Lung (tissue), 12 donors: ENCODE measurements around the gene EYA3. TPM values are rescaled to one million over a fixed set of nuclear protein-coding genes. Genes with fewer than 3 reads are reported as not detected.

ENCODE experiments used
- ATAC-seq: fragments of 200-7000 bp; cut with Tn5 transposase; one replicate; pipeline ENCODE4 v1.9.1; 2020; ENCODE audit warnings: moderate number of reproducible peaks; ENCODE audit not compliant: insufficient read depth, low FRiP score
- DNase-seq, 3 donors: peaks; one replicate each; pipeline ENCODE4 v3.0.0-alpha.2; 2013 to 2017
- H3K27ac ChIP-seq, 2 donors: one replicate each; pipeline ENCODE4 v1.5.1; 2013; ENCODE audit warnings: mild to moderate bottlenecking in 2 of 2, moderate library complexity in 2 of 2, control low read depth in 1 of 2, inconsistent platforms in 1 of 2, low read depth in 1 of 2, low read length in 1 of 2
- H3K27me3 ChIP-seq, 3 donors: one replicate each; pipeline ENCODE4 v1.5.1; 2013; ENCODE audit warnings: low read length in 2 of 3; ENCODE audit not compliant: control insufficient read depth in 3 of 3, insufficient read depth in 3 of 3
- H3K36me3 ChIP-seq, 4 donors: one replicate each; pipeline ENCODE4 v1.5.1; 2013; ENCODE audit warnings: low read length in 4 of 4, mild to moderate bottlenecking in 1 of 4, moderate library complexity in 1 of 4; ENCODE audit not compliant: control insufficient read depth in 4 of 4, insufficient read depth in 4 of 4
- H3K4me1 ChIP-seq, 5 donors: one replicate each; pipeline ENCODE4 v1.5.1; 2013; ENCODE audit warnings: low read length in 5 of 5, mild to moderate bottlenecking in 2 of 5, moderate library complexity in 1 of 5; ENCODE audit not compliant: control insufficient read depth in 5 of 5, insufficient read depth in 5 of 5
- H3K4me3 ChIP-seq: one replicate; pipeline ENCODE4 v1.5.1; 2013; ENCODE audit warnings: mild to moderate bottlenecking, control low read depth, moderate library complexity
- H3K9ac ChIP-seq, 2 donors: one replicate each; pipeline ENCODE4 v1.5.1; 2013; ENCODE audit warnings: low read length in 2 of 2, control low read depth in 1 of 2; ENCODE audit not compliant: insufficient read depth in 1 of 2
- H3K9me3 ChIP-seq, 4 donors: one replicate each; pipeline ENCODE4 v1.5.1; 2013; ENCODE audit warnings: low read length in 3 of 4, mild to moderate bottlenecking in 1 of 4, moderate library complexity in 1 of 4; ENCODE audit not compliant: control insufficient read depth in 4 of 4, insufficient read depth in 3 of 4
- WGBS, 2 donors: extraction: QIAGEN DNeasy Blood & Tissue Kit; methylation state at CpG; one replicate each; pipeline ENCODE4 v1.1.7; 2013; 5-methylcytosine and 5-hydroxymethylcytosine counted together
- polyA plus RNA-seq, 2 donors: library from polyadenylated mRNA; stranded (reverse); fragments of 200-250 nt; gene quantifications; one replicate each; pipeline ENCODE4 v1.2.1, GENCODE V29; 2013
- total RNA-seq, 2 donors: library from RNA; depleted of rRNA in 1 of 2; stranded (reverse); fragments of >200 nt in 1 of 2; gene quantifications; one replicate each; pipeline ENCODE4 v1.2.1, GENCODE V29; 2014 to 2021
- TF ChIP-seq, protein P1 (sequence below): IDR thresholded peaks from 2 replicates; pipeline ENCODE4 v1.5.1; 2012; ENCODE audit warnings: mild to moderate bottlenecking; ENCODE audit errors: control extremely low read depth, extremely low read depth
- donor health status: control.
- donor health status: control.
- donor health status: Bipolar disorder and iron deficiency.
- donor health status: healthy.
- donor health status: DM: yes; HTN: yes; CAD: no.

The EYA3 gene
- total and polyA plus RNA-seq, 4 donors: 6.3 to 21.8 (median 13.4) TPM

DNA sequence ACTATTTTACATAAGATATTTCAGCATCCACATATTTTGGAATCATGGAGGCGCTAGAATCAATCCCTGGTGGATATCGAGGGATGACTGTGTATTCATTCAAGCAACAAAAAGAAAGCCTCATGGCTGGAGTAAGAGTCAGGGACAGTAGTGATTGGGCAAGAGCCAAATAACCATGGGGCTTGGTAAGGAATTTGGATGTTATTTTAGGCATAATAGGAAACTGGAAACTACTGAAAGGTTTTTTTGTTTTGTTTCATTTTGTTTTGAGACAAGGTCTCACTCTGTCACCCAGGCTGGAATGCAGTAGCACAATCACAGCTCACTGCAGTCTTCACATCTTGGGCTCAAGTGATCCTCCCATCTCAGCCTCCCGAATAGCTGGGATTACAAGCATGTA, 33.8 kb upstream of the EYA3 start:
- no peak overlapping the region for H3K4me3 ChIP-seq

DNA sequence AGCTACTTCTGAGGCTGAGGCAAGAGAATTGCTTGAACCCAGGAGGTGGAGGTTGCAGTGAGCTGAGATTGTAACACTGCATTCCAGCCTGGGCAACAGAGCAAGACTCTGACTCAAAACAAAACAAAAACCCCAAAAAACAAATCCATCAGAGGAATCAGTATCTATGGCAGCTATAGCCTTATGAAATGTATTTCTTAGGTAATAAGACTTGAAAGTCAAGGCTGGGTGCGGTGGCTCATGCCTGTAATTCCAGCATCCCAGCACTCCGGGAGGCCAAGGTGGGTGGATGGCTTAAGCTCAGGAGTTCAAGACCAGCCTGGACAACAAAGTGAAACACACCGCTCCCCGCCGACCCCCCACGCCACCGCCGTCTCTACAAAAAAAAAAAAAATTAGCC, 31.1 kb upstream of the EYA3 start:
- no peaks in the 10 kb centered on the region for H3K36me3 ChIP-seq
- ATAC-seq: no peak
- no peak overlapping the region for H3K27ac ChIP-seq
- TF ChIP-seq, protein P1, sequence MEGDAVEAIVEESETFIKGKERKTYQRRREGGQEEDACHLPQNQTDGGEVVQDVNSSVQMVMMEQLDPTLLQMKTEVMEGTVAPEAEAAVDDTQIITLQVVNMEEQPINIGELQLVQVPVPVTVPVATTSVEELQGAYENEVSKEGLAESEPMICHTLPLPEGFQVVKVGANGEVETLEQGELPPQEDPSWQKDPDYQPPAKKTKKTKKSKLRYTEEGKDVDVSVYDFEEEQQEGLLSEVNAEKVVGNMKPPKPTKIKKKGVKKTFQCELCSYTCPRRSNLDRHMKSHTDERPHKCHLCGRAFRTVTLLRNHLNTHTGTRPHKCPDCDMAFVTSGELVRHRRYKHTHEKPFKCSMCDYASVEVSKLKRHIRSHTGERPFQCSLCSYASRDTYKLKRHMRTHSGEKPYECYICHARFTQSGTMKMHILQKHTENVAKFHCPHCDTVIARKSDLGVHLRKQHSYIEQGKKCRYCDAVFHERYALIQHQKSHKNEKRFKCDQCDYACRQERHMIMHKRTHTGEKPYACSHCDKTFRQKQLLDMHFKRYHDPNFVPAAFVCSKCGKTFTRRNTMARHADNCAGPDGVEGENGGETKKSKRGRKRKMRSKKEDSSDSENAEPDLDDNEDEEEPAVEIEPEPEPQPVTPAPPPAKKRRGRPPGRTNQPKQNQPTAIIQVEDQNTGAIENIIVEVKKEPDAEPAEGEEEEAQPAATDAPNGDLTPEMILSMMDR: no peak
- H3K9me3 ChIP-seq: no peaks in the 10 kb centered on the region
- H3K9ac ChIP-seq: no peak overlapping the region
- peaks cover 0 to 3% (median 0%) of the 10 kb centered on the region in 5 donors for H3K4me1 ChIP-seq
- no peak for DNase-seq
- 93 to 100% methylated on average over 8 of the region's 8 CpGs for WGBS, 2 donors
- H3K4me3 ChIP-seq: no peak overlapping the region
- no peaks in the 10 kb centered on the region for H3K27me3 ChIP-seq

More for the DNA sequence above, 33.8 kb upstream of the EYA3 start:
- Histone ChIP-seq H3K27me3 (no peaks in the 10 kb centered on the region), H3K4me1 (peaks cover 0 to 3% (median 0%) of the 10 kb centered on the region in 5 donors), H3K27ac (no peak overlapping the region), H3K9me3 (no peaks in the 10 kb centered on the region), H3K36me3 (no peaks in the 10 kb centered on the region), H3K9ac (no peak overlapping the region)
- DNase-seq: no peak
- no peak for ATAC-seq
- WGBS, 2 donors: 88 to 94% methylated on average over 3 of the region's 3 CpGs
- TF ChIP-seq, protein P1: no peak

DNA sequence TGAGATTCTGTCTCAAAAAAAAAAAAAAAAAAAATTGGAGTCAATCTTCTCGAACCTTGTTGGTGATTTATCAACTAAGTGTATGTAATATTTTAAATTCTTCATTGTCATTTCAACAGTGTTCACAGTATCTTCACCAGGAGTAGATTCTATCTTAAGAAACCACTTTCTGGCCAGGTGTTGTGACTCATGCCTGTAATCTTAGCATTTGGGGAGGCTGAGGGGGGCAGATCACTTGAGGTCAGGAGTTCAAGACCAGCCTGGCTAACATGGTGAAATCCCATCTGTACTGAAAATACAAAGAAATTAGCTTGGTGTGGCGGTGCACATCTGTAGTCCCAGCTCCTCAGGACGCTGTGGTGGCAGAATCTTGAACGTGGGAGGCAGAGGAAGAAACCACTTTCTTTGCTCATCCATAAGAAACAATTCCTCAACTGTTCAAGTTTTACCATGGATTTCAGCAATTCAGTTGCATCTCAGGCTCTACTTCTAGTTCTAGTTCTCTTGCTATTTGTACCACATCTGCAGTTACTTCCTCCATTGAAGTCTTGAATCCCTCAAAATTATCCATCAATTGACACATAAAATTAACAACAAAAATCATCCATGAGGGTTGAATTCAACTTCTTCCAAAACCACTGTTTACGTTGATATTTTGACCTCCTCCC, 30.4 kb upstream of the EYA3 start:
- WGBS, 2 donors: 86 to 89% methylated on average over 5 of the region's 5 CpGs
- DNase-seq: no peak

More for the DNA sequence above, 30.4 kb upstream of the EYA3 start:
- Histone ChIP-seq H3K9ac (no peak overlapping the region), H3K36me3 (no peaks in the 10 kb centered on the region), H3K9me3 (no peaks in the 10 kb centered on the region), H3K4me3 (no peak overlapping the region), H3K4me1 (peaks cover 0 to 3% (median 0%) of the 10 kb centered on the region in 5 donors), H3K27ac (no peak overlapping the region), H3K27me3 (no peaks in the 10 kb centered on the region)
- no peak for ATAC-seq
- TF ChIP-seq, protein P1: no peak
